Ovary (tissue), 3 donors: Measurements from ENCODE around the gene LENEP.

ENCODE experiments used
- CTCF ChIP-seq, 3 donors: fragments of 450-650 bp in 2 of 3; fragments of 200-600 bp in 1 of 3; IDR thresholded peaks; one replicate each; pipeline versions ENCODE4 v1.5.1 to v1.8.0; 2016 to 2022; ENCODE audit warnings: antibody characterized with exemption in 3 of 3, mild to moderate bottlenecking in 1 of 3
- EP300 ChIP-seq: sonication (generic); formaldehyde crosslinking; IDR thresholded peaks from one replicate; pipeline ENCODE4 v1.6.1; 2017; ENCODE audit warnings: antibody characterized with exemption
- donor health status: DM: no; HTN: no; CAD: no.

DNA sequence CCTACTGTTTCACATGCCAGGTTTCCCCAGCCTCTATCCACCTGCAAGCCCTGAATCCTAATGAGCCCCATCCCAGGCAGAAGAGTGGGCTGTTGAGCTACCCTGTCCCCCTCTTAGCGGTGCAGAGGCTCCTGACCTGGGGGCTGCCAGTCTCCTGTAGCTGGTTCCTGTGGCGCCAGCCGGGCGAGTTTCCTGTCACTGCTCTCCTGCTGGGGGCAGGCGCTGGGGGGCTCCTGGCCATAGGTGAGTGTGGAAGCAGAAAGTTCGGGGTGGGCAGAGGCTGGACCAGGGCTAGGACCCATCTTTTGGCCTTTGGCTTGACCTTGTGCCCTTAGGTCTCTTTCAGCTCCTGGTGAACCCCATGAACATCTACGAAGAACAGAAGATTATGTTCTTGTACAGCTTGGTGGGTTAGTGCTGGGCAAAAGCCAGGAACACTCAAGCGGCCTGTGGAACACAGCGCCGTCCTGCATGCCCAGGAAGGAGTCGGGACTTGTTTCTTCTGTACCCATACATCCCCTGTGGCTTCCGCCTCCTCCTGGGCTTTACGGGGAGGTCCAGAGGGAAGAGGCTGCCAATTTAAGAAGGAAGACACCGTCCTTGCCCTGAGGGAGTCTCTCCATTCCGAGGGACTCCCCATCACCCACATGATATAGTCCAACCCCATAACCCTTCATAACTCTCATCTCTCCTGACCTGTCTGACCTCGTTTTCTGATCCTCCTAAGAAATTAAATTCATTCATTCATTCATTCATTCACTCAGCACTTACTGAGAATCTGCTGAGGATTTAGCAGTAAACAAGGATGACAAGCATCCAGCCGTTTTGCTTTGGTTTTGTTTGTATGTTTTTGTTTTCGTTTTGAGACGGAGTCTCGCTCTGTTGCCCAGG, 41.2 kb downstream of the LENEP start:
- TF ChIP-seq CTCF (IDR thresholded peaks at IDR 0.05): no peak
- TF ChIP-seq EP300: no peak
